ENCODE data around the gene FHIT.
"Not testable (repeated sequence)": the region's sequence is repeated elsewhere in the genome, so short reads cannot be mapped to it uniquely, and the experiment has no call there.

GRCh38 chr3:61045169-61045568, 206.1 kb downstream of the FHIT start:
- TF ChIP-seq CTCF, POLR2A (IDR thresholded peaks at IDR 0.05): not testable (repeated sequence)
